HepG2 (cell line): ENCODE measurements around the gene HPCAL1. TPM values are rescaled to one million over a fixed set of nuclear protein-coding genes. Genes with fewer than 3 reads are reported as not detected.

Experiments
- AHR ChIP-seq: IDR thresholded peaks from 2 replicates; pipeline ENCODE4 v1.6.1; 2018; ENCODE audit warnings: missing genetic modification reagents, missing compliant biosample characterization
- CCAR2 ChIP-seq: fragments of 200-400 bp; formaldehyde crosslinking; optimal IDR thresholded peaks from 2 replicates; pipeline ENCODE3; 2018; ENCODE audit warnings: low read depth, mild to moderate bottlenecking, low read length, moderate library complexity
- CREM ChIP-seq, 2 experiments: sonication (generic) in 1 of 2; formaldehyde crosslinking in 1 of 2; IDR thresholded peaks; 2 replicates each; pipeline versions ENCODE4 v1.4.0 to v1.6.1; 2016 to 2020; ENCODE audit warnings: antibody characterized with exemption in 1 of 2, mild to moderate bottlenecking in 1 of 2, missing genetic modification reagents in 1 of 2
- GABPB1 ChIP-seq: IDR thresholded peaks from 2 replicates; pipeline ENCODE4 v1.6.1; 2016; ENCODE audit warnings: mild to moderate bottlenecking, missing genetic modification reagents, moderate library complexity, missing compliant biosample characterization
- GTF2F1 ChIP-seq: fragments of 150-350 bp; IDR thresholded peaks from 2 replicates; pipeline ENCODE4 v1.6.1; 2014; ENCODE audit warnings: low read length
- HOXA5 ChIP-seq: sonication (generic); formaldehyde crosslinking; IDR thresholded peaks from 2 replicates; pipeline ENCODE4 v1.4.0; 2020; ENCODE audit warnings: missing genetic modification reagents
- ISX ChIP-seq: sonication (generic); formaldehyde crosslinking; conservative IDR thresholded peaks from 2 replicates; pipeline ENCODE4 v1.5.0; 2020; ENCODE audit warnings: missing genetic modification reagents
- MED1 ChIP-seq: sonication (generic); formaldehyde crosslinking; IDR thresholded peaks from 2 replicates; pipeline ENCODE4 v1.4.0; 2020; ENCODE audit warnings: missing genetic modification reagents
- MTA3 ChIP-seq: sonication (generic); formaldehyde crosslinking; IDR thresholded peaks from 2 replicates; pipeline ENCODE4 v1.4.0; 2020; ENCODE audit warnings: missing genetic modification reagents
- MYPOP ChIP-seq: sonication (generic); formaldehyde crosslinking; IDR thresholded peaks from 2 replicates; pipeline ENCODE4 v1.8.1; 2023; ENCODE audit warnings: mild to moderate bottlenecking, moderate library complexity, missing genetic modification reagents
- NFE2 ChIP-seq: sonication (generic); formaldehyde crosslinking; IDR thresholded peaks from 2 replicates; pipeline ENCODE4 v1.4.0; 2020; ENCODE audit warnings: missing genetic modification reagents
- NFE2L2 ChIP-seq: fragments of 150-350 bp; IDR thresholded peaks from 2 replicates; pipeline ENCODE4 v1.6.1; 2014; ENCODE audit warnings: low read length
- NKX3-1 ChIP-seq: sonication (generic); formaldehyde crosslinking; IDR thresholded peaks from 2 replicates; pipeline ENCODE4 v1.5.0; 2020; ENCODE audit warnings: missing genetic modification reagents
- PCBP1 ChIP-seq: fragments of 200-400 bp; formaldehyde crosslinking; IDR thresholded peaks from 2 replicates; pipeline ENCODE4 v1.6.1; 2017; ENCODE audit warnings: mild to moderate bottlenecking, low read depth, low read length, borderline replicate concordance
- POLR2AphosphoS5 ChIP-seq: IDR thresholded peaks from 2 replicates; pipeline ENCODE4 v1.6.1; 2012; ENCODE audit warnings: low read depth, low read length
- PPARG ChIP-seq: conservative IDR thresholded peaks from 2 replicates; pipeline ENCODE4 v1.6.1; 2016; ENCODE audit warnings: missing biosample characterization, missing genetic modification reagents
- PRDM4 ChIP-seq: sonication (generic); formaldehyde crosslinking; IDR thresholded peaks from 2 replicates; pipeline ENCODE4 v1.9.0; 2021; ENCODE audit warnings: missing genetic modification reagents, borderline replicate concordance
- RFX5 ChIP-seq: IDR thresholded peaks from 2 replicates; pipeline ENCODE4 v1.6.1; 2011; ENCODE audit warnings: low read depth, low read length, improper control_type of control experiment
- SRSF1 ChIP-seq: fragments of 200-400 bp; formaldehyde crosslinking; optimal IDR thresholded peaks from 2 replicates; pipeline ENCODE3; 2017; ENCODE audit warnings: mild to moderate bottlenecking, low read depth, low read length, moderate library complexity
- SRSF9 ChIP-seq: fragments of 200-400 bp; formaldehyde crosslinking; IDR thresholded peaks from 2 replicates; pipeline ENCODE4 v1.6.1; 2018; ENCODE audit warnings: borderline replicate concordance, mild to moderate bottlenecking, low read depth, low read length; ENCODE audit not compliant: insufficient read depth, poor library complexity, severe bottlenecking
- ZBTB25 ChIP-seq: IDR thresholded peaks from 2 replicates; pipeline ENCODE4 v1.6.1; 2018; ENCODE audit warnings: missing genetic modification reagents
- ZNF160 ChIP-seq: sonication (generic); formaldehyde crosslinking; IDR thresholded peaks from 2 replicates; pipeline ENCODE4 v1.8.0; 2022; ENCODE audit warnings: mild to moderate bottlenecking, inconsistent platforms, missing genetic modification reagents
- ZNF33B ChIP-seq: sonication (generic); formaldehyde crosslinking; IDR thresholded peaks from 2 replicates; pipeline ENCODE4 v1.5.1; 2020; ENCODE audit warnings: mild to moderate bottlenecking, missing genetic modification reagents
- ZNF547 ChIP-seq: sonication (generic); formaldehyde crosslinking; IDR thresholded peaks from 2 replicates; pipeline ENCODE4 v1.5.1; 2020; ENCODE audit warnings: mild to moderate bottlenecking, missing genetic modification reagents
- ZNF678 ChIP-seq: sonication (generic); formaldehyde crosslinking; IDR thresholded peaks from 2 replicates; pipeline ENCODE4 v1.4.0; 2020; ENCODE audit warnings: mild to moderate bottlenecking, missing genetic modification reagents
- ZNF761 ChIP-seq: sonication (generic); formaldehyde crosslinking; conservative IDR thresholded peaks from 2 replicates; pipeline ENCODE4 v1.4.0; 2020; ENCODE audit warnings: mild to moderate bottlenecking, missing genetic modification reagents
- ZSCAN29 ChIP-seq: sonication (generic); formaldehyde crosslinking; conservative IDR thresholded peaks from 2 replicates; pipeline ENCODE4 v1.4.0; 2020; ENCODE audit warnings: mild to moderate bottlenecking, missing genetic modification reagents
- ZSCAN31 ChIP-seq: sonication (generic); formaldehyde crosslinking; IDR thresholded peaks from 2 replicates; pipeline ENCODE4 v1.5.0; 2020; ENCODE audit warnings: low read depth, mild to moderate bottlenecking, missing genetic modification reagents
- polyA plus RNA-seq, 8 experiments: library from polyadenylated mRNA; depleted of rRNA in 3 of 8; stranded (reverse) in 7 of 8; unstranded in 1 of 8; fragments of >200 nt; fragmentation: Illumina TruSeq in 4 of 8; extraction: Trizol in 4 of 8; gene quantifications; 2 replicates each; pipeline versions ENCODE4 v1.2.1 to v1.2.3, GENCODE V29; 2011 to 2016; ENCODE audit warnings: low read depth in 4 of 8, missing spikeins in 1 of 8, mixed read lengths in 1 of 8; ENCODE audit not compliant: insufficient read depth in 1 of 8
- total RNA-seq, 5 experiments: library from RNA; depleted of rRNA; stranded (reverse); fragments of >200 nt; fragmentation: Illumina TruSeq; extraction: Trizol; gene quantifications; 2 replicates each; pipeline ENCODE4 v1.2.3, GENCODE V29; 2016; ENCODE audit warnings: low read depth in 1 of 5

The HPCAL1 gene
- total and polyA plus RNA-seq, 2 of the 13 experiments (the other 11 are each of a cell fraction or from before 2014, with no cell fraction given): 29.5 to 29.9 TPM

- no peak for TF ChIP-seq PRDM4
- no peak for TF ChIP-seq CREM (IDR thresholded peaks at IDR 0.05)
- no peak for TF ChIP-seq CREM (CRISPR knock-in tag; IDR thresholded peaks at IDR 0.05)
- no peak for TF ChIP-seq ZSCAN29 (CRISPR knock-in tag)
- TF ChIP-seq ZNF33B (CRISPR knock-in tag): no peak
- no peak for TF ChIP-seq ZBTB25 (CRISPR knock-in tag)
- no peak for TF ChIP-seq ZNF761 (CRISPR knock-in tag)
- no peak for TF ChIP-seq SRSF1
- TF ChIP-seq SRSF9: no peak
- no peak for TF ChIP-seq ISX (CRISPR knock-in tag)
- no peak for TF ChIP-seq PPARG (CRISPR knock-in tag)
- TF ChIP-seq NKX3-1: no peak
- no peak for TF ChIP-seq ZNF160
- TF ChIP-seq ZNF547: no peak; the same call in 1 of the 2 replicates
- TF ChIP-seq NFE2L2: no peak
- TF ChIP-seq CCAR2: no peak
- no peak for TF ChIP-seq GTF2F1
- no peak for TF ChIP-seq GABPB1 (CRISPR knock-in tag)
- TF ChIP-seq MYPOP (CRISPR knock-in tag): no peak
- TF ChIP-seq ZNF678 (CRISPR knock-in tag): no peak
- TF ChIP-seq NFE2 (CRISPR knock-in tag): no peak
- no peak for TF ChIP-seq POLR2AphosphoS5
- TF ChIP-seq MTA3: no peak
- TF ChIP-seq HOXA5 (CRISPR knock-in tag): no peak
- no peak for TF ChIP-seq AHR
- no peak for TF ChIP-seq RFX5
- TF ChIP-seq ZSCAN31 (CRISPR knock-in tag): no peak
- no peak for TF ChIP-seq PCBP1
- TF ChIP-seq MED1: peak; percentile 48; the same call in 1 of the 2 replicates
Measured at GRCh38 chr2:10369269-10370255, 66.9 kb downstream of the HPCAL1 start (continued).
